NCI-H146 (cell line): ENCODE data around the gene LOXHD1.
A peak's percentile ranks its signal among the peaks of the same experiment; 100 is the strongest.

Source experiments
- DNase-seq: peaks from one replicate; lab custom pipeline; 2025; lab: John Stamatoyannopoulos, UW

LOXHD1 gene

DNA sequence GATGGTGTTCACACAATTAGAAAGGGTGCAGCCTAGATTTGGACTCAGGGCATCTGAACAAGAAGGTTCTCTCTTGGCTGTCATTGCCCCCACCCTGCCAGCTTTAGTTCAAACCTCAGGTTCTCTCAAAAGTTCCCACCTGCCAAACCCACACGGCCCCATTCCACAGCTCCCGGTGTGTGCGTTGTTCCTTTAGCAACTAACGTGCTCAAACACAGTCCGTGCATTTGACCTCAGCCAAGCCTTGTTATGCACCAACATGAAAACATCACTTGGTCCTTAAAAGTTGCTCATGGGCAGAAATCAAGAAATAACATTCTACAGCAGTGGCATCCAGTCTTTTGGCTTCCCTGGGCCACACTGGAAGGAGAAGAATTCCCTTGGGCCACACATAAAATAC is 32.0 kb downstream of the LOXHD1 start:
- no peak for DNase-seq

DNA sequence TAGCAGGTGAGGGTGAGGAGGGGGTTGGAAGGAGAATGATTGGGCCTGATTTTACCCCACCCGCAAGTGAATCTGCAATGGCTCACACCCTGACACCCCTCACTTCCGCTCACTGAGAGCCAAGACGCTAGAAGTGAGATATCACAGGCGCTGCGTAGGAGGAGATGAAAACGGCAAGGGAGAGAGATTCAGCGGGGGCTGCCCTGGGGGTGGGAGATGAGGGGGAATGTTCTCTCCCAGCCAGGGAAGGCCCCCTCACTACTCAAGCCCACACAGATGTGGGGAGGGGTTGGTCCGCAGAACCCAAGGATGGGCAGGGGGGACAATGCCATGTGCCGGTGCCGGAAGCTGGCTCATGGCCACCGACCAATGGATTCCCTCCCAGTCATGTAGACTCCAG is 32.9 kb downstream of the LOXHD1 start:
- no peak for DNase-seq

DNA sequence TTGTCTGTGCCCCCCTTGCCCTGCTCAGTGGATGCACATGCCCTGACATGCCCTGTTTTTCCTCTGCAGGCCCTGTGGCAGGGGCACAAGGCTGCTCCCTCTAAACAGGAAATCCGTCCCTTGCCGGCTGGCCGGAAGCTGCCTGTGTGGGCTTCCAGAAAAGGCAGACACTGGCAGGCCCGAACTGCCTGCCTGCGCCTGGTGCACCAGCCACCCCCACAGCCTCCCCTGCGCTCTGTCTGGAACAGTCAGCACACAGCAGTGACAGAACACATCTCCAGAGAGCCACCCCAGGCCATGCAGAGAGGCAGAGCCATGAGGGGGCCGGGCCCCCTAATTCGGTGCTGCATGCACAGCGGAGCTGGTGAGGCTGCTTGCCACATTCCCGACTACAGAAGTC is 33.5 kb downstream of the LOXHD1 start:
- no peak for DNase-seq

DNA sequence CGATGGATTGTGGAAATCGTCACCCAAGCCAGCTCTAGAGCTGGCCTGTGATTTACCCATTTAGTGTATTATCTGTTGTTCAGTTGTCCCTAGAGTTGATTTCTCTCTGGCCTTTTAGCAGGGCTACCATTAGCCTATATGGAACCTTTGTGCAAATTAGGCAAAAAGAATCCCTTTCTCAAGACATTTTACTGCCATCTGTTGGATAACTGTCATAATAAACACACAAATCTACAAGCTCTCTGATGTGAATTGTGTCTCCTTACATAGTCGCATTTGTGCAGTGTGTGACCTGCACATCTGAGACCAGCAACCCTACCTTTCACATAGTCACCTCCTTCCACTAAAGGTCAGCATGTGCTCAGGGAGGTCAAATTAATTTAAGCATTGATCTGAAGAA is 34.0 kb downstream of the LOXHD1 start:
- DNase-seq = peak; percentile 51

DNA sequence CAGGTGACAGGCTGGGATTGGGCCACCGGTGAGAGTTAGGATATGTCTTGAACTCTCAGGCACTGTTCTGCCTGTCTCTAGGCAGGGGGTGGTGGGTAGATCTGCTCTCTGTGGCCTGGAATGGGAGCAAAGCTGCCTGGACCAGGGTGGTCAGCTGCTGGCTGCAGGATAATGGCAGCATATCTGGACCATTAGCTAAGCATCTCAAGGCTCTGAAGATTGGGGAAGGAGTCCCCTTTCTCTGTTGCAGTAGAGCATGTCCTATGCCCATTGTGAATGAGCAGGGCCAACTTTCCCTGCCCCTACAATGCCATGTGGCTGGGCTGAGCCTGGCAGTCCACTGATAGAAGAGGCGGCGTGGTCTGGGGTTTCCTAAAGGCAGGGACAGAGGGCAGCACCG is 34.6 kb downstream of the LOXHD1 start:
- no peak for DNase-seq

DNA sequence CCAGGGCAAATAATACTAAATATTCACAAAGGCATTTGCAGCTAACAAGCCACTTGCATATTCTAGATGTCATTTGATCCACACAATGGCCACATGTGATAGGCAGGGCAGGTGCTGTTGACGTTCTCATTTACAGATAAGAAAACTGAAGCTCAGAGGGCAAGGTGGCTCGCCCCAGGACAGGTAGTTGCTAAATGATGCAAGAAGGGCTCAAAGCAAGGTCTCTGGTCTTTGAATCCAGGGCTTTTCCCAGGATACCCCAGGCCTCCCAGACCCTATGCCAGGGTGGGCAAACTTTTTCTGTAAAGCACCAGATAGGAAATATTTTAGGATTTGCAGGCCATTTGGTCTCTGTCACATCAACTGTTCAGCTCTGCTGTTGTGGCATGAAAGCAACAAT is 35.1 kb downstream of the LOXHD1 start:
- DNase-seq = peak; percentile 91

DNA sequence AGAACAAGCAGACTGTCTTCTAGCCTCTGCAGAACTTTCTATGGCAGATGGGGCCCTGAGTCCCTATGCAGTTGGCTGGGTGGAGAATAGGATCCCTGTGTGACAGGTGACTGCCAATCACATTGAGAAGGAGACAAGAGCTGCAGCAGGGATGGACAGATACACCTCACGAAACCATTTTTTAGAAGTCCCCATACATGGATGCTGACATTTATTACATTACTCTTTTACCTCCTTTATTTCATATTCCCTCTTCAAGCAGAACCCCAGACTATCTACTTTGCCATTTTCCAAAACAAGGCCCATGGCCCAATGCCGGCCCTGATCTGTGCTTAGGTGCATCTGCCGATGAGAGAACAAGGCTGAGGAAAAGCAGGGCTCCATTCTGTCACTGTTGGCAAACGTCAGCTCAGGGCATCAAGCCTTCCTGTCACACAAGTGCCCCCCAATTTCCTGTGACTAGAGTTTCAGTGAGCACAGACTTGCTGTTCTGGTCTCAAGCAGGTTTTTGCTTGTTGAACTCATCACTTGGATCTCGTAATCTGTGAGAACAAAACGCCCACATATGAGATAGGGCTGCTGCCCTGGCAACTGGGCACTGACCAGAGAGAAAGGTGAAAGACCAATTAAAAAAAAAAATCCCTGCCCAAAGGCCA is 35.8 kb downstream of the LOXHD1 start:
- DNase-seq = peak; percentile 91

DNA sequence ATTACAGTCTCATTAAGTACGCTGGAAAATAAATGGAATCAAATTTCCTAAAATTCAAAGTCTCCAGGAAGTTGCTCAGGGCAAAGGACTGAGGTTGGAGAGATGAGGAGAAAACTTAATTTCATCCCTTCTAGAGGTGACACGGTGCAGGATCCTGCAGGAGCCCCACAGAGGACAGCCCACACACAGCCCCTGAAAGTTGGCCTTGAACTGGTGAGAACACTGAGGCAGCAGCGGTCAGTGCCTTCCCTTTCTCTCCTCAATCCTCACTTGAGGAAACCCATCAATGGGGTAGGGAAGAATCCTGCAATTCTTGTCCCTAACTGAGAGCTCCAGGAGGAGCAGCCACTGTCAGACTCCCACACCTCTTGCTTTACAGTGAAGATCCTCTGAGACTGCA is 37.5 kb downstream of the LOXHD1 start:
- no peak for DNase-seq

DNA sequence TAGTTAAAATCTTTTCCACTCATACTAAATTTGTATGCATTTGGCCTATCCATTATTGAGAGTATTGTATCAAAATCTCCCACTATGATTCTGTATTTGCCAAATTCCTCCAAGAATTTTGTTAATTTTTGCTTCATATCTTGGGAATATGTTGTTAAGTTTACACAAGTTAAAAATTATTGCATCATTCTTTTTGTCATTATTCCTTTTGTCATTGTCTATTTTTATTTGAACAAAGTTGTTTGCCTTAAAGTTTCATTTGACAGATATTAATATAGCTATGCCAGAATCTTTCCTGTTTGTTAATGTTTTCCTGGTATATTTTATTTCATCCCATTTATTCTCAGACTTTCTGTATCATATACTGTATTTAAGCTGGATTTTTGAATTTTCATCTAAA is 41.3 kb downstream of the LOXHD1 start:
- no peak for DNase-seq

DNA sequence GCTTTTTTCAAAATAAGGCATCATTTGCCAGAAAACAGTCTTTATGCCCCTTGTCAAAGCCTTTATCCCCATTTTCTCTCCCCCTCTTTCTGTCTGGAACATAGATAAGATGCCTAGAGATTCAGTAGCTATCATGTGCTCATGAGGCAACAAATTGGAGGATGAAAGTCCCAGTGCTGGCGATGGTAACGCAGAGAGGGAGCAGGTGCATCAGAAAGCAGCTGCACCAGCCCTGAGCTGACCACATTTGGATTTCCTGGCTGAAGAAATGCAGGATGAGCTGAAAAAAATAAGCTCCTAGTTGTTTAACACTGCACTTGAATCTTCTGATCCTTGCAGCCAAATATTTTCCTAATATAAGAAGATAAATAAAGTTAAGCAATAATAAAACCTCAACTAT is 48.0 kb downstream of the LOXHD1 start:
- DNase-seq = no peak

DNA sequence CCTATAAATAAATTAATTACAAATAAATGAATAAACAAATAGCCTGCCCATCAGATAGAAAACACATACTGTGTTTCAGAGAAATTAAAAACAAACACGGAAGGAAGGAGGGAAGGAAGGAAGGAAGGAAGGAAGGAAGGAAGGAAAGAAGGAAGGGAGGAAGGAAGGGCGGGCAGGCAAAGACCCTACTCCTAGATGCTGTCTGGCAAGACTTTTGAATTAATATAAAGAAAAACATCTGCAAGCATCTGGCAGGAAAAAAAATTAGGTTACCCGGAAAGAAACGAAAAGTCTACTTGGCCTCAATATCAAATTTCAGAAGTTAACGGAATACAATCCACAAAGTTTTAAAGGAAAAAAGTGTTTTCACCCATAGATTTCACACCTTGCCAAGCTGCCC is 49.1 kb downstream of the LOXHD1 start:
- DNase-seq = no peak

DNA sequence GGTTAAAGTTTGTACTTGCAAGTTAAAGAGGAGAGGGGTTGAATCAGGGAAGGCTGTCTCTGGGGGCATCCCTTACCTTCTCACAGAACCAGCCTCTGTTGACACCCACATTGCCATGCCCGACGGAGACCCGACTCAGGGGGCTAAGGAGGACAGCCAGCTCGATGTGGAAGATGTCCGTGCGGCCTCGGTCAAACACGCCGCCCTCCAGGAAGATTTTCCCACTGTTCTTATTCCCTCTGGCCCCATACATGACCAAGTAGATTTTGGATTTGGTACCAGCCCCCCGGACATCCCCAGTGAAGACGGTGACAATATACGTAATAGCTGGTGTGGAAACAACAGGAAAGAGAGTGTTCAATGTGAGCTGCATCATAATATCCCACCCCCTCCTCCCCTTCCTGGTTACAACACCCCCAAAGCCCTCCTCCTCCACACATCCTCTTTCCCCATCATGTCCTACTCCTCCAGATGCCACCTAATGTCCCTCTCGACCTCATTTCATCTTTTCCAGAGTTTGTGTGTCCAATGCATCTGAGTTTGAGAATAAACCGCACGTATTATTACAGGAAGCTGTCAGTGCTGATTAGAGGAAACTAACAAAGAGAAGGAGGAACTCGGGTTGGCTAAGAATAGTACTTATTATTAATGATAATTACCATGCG is 55.7 kb downstream of the LOXHD1 start:
- DNase-seq = no peak

DNA sequence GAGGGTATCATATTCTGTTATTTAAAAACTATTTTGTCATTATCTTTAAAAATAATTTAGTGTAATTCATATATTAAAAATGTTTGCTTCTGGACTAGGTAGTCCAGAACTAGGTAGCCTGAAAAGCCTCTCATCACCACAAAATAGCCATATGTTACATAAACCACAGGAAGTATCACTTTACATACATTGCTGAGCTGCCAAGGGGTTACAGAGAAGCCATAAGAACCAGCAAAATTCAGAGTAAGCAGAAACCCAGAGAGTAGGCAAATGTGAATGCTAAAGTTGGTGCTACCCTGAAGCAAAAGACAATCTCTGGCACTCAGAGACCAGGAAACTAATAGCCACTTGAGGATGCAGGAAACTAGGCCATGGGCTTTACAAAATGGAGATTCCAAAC is 60.9 kb downstream of the LOXHD1 start:
- peak; percentile 13 for DNase-seq

DNA sequence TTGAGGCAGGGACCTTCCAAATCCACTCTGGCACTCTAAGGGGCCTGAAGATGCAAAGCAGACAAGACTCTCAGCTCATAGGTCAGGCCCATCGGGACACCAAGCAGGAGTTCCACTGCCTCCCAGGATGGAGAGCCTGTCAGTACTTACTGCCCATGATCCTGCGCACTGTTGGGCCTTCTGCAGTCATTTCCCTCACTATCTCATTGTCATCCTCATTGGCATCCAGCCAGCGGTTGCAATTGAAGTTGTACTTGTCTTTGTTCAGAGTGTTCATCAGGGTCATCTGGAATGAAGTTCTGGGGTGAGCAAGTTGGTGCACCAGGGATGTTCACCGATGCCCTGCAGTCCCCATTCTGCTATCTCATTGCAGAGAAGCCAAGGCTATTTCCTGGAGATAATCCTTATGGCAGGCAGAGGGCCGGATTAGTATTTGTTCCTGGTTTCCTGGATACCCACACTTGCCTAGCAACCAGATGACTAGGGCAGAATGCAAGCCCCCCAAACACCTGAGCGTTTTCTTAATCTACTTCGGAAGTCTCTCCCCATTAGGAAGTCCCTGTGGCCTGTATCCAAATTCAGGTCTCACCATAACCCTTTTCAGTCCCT is 65.1 kb downstream of the LOXHD1 start:
- DNase-seq = peak; percentile 53

DNA sequence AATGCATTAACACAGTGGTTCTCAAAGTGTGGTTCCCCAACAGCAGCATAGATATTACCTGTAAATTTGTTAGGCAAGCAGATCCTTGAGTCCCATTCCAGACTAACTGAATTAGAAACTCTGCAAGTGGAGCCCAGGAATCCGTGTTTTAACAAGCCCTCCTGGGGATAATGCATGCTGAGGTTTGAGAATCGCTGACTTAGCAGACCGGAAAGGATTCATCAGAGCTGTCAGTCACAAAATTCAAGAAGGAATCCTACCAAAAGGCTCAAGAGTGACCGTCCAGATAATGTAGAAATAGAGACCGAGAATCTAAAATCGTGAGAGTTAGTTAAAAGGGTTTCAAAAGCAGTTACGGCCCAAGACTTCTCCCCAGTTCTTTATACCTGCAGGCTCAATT is 66.9 kb downstream of the LOXHD1 start:
- DNase-seq = no peak

DNA sequence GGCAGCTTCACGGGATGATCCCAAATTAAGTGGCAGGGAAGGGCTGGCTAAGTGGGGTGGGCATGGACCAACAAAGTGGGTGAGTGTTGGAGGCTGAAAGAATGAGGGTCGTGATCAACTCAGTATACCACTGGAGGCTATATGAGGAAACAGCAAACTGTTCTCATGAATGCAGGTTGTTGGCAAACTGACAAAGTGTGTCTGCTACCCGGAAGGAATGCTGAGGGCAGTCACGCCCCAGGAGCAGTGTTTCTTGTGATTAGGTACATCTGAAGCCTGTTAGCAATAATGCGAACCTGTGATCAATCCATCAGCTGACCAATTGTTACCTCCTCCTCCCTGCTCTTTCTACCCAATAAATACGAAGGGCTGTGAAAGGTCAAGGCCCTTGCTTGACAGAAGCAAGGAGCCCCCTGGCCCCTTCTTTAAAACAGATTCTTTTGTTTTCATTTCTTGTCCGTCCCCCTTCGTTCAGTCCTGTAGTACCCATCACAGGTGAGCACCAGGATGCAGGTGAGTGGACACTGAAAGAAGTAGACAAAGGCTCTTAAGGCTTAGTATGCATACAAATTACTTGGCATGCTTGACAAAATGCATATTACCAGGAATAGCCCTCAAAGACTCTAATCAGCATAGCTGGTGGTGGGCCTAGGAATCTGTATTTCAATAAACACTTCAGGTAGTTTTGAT is 67.9 kb downstream of the LOXHD1 start:
- no peak for DNase-seq

DNA sequence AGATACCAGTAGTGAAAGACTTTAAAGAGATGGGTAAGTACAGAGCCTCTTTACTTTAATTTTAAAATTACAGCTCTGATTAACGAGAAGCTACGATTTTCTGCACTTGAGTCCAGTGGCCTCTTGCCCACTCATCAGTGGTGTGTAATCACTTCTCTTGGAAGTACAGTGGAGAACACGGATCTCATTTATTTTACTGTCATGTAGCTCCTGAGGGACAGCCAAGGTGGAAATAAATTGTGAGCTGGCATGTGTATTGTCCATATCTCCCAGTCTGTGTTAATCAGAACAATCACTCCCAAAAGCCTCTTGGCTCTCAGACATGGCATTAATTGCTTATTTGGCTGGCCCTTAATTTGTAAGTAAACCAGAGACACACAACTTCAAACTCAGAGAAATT is 69.4 kb downstream of the LOXHD1 start:
- no peak for DNase-seq

DNA sequence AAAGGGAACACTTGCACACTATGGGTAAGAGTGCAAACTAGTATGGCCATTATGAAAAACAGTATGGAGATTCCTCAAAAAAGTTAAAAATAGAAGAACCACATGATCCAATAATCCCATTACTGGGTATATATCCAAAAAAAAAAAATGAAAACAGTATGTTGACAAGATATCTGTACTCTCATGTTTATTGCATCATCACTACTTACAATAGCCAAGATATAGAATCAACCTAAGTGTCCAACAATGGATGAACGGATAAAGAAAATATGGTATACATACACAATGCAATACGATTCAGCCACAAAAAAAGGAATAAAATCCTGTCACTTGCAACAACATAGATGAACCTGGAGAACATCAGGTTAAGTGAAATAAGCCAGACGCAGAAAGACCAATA is 73.3 kb downstream of the LOXHD1 start:
- no peak for DNase-seq

DNA sequence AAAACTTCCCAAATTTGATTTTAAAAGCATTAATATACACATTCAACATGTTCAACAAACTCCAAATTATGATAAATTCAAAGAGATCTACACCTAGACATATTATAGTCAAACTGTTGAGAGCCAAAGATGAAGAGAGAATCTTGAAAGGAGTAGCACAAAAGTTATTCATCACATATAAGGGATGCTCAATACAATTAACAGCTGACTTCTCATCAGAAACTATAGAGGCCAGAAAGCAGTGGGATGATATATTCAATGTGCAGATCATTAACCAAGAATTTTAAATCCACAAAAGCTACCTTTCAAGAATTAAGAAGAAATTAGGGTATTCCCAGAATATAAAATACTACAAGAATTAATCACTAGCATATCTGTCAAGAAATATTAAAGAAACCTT is 75.4 kb downstream of the LOXHD1 start:
- DNase-seq = no peak

DNA sequence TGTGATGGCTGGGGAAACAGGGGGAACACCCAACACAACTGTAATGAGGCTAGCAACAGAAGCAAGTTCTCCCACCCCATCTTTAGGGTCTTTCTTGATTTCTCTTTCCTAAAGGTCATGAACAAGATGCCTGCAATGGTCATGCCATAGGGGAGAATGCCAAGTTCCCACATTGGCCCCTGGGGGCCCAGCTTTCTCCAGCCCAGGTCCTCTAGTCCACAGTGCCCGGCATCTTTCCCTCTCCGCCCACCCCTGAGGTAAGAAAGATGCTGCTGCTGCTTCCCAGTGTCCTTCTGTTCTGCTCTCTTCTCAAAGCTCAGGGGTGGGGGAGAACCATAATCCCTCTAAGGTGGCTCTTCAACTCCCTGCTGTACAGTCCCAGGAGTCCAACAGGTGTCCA is 78.0 kb downstream of the LOXHD1 start:
- DNase-seq = no peak

DNA sequence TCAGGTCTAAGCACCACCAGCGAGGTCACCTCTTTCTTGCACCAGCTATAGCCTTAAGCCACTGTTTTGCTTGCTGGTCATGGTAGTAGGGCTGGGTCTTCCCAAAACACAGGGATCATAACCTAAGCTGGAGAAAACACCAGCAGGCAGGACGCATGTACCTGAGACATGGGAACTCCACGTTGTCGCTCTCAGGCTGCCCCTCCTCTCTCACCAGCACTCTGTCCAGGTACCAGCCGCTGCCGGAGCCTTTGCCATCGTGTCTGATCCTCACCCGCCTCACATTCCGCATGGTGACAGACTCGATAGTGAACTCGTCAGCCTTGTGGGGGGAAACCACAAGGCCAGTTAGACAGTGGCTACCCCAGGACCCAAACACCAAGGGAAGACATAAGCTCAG is 79.5 kb downstream of the LOXHD1 start:
- DNase-seq = no peak

DNA sequence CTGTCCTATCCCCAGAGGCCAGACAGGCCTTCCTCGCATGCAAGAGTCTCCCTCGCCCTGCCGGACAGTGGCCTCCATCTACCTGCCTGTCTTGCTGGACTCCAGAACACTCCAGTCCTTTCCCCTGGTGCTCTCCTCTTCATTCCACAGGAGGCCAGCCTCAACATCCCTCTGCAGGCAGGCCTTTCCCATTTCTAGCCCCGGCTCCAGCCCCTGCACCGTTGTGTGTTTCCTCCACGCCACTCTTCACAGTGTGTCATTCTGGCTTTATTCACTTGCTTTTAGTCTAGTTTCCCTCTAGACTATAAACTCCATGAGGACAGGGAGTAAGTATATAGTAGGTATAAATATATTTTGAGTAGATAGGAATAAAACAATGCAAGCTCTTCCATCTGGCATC is 81.2 kb downstream of the LOXHD1 start:
- DNase-seq = no peak

DNA sequence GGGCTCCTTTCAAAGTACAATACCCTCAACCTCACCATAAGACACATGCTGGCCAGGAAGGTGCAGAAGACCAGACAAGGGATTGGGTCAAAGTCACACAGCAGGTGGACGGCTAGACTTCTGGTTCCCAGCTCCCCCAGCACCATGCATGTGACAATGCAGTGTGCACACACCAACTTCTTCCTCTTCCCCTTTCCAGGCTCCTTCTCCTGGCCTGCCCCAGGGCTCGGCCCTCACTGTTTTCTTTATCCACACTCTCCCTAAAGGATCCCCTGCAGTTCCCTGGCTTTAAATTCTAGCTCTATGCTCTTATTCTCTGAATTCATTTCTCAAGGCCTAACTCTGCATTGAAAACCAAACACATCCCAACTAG is 82.3 kb downstream of the LOXHD1 start:
- DNase-seq = no peak
